GM19328 (cell line): ENCODE data around the gene ABHD8.

Experiments used
- ATAC-seq: cut with Tn5 transposase; IDR thresholded peaks from one replicate; pipeline ENCODE4 v1.9.1; 2021; ENCODE audit warnings: mild to moderate bottlenecking, moderate library complexity; ENCODE audit not compliant: unreplicated experiment

The ABHD8 gene

DNA sequence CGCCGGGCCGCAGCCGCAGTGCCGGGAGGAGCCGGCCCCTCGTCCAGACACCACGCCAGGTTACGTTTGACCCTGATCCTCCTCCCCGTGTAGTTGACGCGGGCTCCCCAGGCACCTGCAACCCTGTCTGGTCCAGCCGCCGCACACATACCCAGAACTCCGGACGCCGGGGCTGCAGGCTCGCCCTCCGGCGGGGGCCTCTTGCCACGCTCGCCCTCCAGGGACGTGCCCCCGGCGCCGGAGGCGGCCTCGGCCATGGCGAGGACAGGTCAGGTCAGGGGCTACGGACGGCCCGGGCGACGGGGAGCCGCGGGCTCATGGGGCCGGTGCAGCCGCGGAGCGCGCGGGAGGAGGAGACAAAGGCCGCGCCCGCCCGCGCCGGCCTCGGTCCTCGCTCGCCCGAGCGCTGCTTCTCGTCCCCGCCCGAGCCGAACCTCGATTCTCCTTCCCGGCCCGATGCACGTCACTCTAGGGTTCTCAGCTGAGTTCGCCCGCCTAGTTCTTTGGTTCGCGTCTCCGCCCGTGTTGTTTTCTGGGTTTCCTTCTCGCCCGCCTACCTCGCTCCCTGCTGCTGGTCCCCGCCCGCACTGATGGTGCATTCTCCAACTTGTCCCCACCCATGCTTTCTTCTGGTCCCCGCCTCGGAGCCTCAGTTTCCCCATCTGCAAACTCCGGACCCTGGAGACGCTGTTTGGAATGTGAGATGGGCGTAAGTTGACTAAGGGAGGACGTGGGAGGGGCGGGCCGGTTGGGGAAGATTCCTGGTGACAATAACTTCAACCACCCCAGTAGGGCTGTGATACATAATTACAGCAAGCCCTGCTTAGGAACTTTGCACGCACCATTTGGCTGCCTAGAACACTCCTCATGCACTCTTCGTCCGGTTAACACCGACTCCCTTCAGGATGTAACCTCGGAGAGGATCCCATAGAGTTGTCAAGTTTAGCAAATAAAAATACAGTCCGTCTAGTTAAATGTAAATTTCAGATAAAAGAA, 31.5 kb upstream of the ABHD8 start, which contains the start of gene ANO8:
TSS of gene ANO8 (minus strand) at position 442 of the 996 bp plus-strand sequence. CDS start at position 257, 185 bp downstream.
- no peak for ATAC-seq

- no peak for ATAC-seq
Observed at GRCh38 chr19:17333611-17334413, 30.6 kb upstream of the ABHD8 start.

- no peak for ATAC-seq
Observed at GRCh38 chr19:17332677-17333581, 29.7 kb upstream of the ABHD8 start.

- ATAC-seq = no peak
Observed at GRCh38 chr19:17332360-17332676, 29.1 kb upstream of the ABHD8 start.

GRCh38 chr19:17331045-17331558, 27.9 kb upstream of the ABHD8 start:
- ATAC-seq = no peak

- no peak for ATAC-seq
Observed at GRCh38 chr19:17330262-17331044, 27.2 kb upstream of the ABHD8 start.

- ATAC-seq = no peak
Observed at GRCh38 chr19:17329366-17330261, 26.4 kb upstream of the ABHD8 start.

- ATAC-seq = no peak
Observed at GRCh38 chr19:17328517-17329365, 25.5 kb upstream of the ABHD8 start.

- ATAC-seq = no peak
Observed at GRCh38 chr19:17327654-17328516, 24.7 kb upstream of the ABHD8 start.

DNA sequence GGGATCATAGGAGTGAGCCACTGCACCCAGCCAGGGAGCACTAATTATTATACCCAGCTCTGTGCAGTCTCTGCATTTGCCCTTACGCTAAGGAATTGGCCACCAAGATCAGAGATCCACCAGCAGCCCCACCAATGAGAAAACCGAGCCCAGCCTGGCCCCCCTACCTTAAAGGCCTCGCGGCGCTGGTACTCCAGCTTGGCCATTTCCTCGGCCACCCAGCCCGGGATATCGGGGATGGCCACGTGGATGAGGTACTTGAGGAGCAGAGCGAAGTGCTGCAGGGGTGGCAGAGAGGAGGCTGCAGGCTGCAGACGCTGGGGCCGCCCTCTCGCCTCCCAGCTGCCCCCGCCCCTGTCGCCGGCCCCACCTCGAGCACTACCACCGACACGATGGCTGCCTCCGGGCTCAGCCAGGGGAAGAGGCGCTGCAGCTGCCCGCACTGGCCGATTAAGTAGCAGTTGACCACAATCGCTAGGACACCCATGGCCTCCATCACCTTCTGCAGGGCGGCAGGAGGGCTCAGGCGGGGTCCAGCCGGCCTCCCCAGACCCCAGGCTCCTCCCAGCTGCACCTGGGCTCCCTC, 23.9 kb upstream of the ABHD8 start:
- ATAC-seq = no peak

DNA sequence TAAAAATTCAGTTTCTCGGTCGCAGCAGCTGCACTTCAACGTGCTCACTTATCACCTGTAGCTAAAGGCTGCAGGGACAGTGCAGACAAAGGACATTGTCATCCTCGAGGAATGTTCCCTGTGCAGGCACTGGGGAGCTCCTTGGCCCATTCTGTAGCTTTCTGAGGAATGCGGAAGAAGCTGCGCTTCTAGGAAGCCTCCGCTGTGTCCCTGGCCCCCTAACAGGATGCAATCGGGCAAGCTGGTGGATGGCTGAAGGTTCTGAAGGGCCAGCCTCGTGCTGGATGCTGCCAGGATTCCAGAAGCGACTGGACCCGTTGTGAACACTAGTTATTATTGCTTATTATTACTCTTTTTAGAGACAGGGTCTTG, 23.4 kb upstream of the ABHD8 start:
- ATAC-seq = no peak

DNA sequence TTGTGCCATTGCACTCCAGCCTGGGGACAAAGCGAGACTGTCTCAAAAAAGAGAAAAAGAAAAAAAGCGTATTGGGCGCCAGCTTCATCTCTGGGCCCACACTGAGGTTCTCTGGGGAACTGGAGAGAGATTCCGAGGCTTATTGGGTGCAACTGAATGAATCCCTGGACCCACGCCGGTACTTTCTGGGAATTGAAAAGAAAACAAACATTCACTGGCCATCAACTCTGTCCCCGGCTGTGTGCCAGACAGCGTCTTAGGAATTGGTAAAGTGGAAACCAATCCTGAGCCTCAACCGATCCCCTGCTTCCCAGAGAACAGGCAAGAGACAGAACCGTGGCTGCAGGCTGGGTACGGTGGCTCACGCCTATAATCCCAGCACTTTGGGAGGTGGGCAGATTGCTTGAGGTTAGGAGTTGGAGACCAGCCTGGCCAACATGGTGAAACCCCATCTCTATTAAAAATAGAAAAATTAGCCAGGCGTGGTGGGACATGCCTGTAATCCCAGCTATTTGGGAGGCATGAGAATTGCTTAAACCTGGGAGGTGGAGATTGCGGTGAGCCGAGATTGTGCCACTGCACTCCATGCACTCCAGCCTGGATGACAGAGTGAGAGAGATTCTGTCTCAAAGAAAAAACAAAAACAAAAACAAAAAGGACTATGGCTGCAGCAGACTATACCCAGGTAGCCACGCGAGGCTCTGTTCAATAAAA, 22.8 kb upstream of the ABHD8 start:
- no peak for ATAC-seq

DNA sequence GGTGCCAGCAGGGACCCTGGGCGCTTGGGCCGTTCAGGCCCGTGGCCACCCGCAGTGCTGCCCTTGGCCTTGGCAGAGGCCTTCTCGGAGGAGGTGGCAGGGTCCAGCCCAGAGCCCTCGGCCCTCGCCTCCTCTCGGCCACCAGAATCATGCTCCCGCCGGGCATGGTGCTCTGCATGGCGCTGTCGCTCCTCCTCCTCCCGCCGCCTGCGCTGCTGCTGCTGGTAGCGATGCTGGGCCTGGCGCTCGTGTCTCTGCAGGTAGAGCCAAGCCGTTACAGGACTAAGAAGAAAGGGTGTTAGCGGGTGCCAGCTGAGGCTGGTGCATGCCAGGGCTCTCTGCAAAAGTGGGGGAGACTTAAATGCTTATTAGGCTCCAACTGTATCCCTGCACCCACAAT, 21.9 kb upstream of the ABHD8 start:
- no peak for ATAC-seq

DNA sequence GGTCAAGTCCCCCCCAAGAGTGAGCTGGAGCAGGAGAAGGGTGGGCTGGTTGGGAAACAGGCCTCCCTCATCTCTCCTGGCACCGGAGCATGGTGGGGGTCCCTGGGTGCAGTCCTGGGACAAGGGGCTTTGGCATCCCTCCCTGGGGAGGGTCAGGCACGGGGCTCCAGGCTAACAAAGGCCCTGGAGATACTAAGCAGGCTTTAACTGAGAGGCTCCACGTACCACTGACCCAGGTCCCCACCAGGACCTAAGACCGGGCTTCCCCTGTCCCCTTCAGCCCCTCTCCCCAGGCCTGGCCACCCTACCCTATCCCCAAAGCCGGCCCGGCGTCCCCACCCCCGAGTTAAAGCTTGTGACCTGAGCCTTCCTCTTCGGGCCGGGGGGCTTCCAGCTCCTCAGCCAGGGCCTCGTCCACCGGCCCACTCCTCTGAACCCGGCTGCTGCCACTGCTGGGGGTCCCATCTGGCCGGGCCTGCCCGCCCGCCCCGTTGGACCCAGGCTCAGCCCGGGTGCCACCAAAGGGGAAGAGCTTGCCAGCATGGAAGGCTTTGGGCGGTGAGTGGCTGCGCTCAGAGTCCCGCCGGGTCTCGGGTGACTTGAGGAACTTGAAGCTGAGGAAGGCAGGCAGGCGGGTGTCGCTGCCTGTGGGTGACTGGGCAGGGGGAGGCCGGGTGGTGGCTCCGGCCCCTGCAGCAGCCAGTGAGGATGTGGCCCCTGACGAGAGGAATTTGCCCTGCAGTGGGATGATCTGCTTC, 21.3 kb upstream of the ABHD8 start:
- ATAC-seq = no peak

GRCh38 chr19:17323964-17324332, 20.7 kb upstream of the ABHD8 start:
- no peak for ATAC-seq
